K562 treated with DMSO at 1 percent for 24 hours (cell line): Measurements from ENCODE around the gene EIF3A. TPM values are rescaled to one million over a fixed set of nuclear protein-coding genes. Genes with fewer than 3 reads are reported as not detected.

ENCODE experiments used
- total RNA-seq: library from RNA; unstranded; fragments of 300-600 nt; gene quantifications from 2 replicates; pipeline ENCODE4 v1.2.3, GENCODE V29; 2022; ENCODE audit warnings: low read depth; ENCODE audit not compliant: insufficient read depth

The EIF3A gene, protein sequence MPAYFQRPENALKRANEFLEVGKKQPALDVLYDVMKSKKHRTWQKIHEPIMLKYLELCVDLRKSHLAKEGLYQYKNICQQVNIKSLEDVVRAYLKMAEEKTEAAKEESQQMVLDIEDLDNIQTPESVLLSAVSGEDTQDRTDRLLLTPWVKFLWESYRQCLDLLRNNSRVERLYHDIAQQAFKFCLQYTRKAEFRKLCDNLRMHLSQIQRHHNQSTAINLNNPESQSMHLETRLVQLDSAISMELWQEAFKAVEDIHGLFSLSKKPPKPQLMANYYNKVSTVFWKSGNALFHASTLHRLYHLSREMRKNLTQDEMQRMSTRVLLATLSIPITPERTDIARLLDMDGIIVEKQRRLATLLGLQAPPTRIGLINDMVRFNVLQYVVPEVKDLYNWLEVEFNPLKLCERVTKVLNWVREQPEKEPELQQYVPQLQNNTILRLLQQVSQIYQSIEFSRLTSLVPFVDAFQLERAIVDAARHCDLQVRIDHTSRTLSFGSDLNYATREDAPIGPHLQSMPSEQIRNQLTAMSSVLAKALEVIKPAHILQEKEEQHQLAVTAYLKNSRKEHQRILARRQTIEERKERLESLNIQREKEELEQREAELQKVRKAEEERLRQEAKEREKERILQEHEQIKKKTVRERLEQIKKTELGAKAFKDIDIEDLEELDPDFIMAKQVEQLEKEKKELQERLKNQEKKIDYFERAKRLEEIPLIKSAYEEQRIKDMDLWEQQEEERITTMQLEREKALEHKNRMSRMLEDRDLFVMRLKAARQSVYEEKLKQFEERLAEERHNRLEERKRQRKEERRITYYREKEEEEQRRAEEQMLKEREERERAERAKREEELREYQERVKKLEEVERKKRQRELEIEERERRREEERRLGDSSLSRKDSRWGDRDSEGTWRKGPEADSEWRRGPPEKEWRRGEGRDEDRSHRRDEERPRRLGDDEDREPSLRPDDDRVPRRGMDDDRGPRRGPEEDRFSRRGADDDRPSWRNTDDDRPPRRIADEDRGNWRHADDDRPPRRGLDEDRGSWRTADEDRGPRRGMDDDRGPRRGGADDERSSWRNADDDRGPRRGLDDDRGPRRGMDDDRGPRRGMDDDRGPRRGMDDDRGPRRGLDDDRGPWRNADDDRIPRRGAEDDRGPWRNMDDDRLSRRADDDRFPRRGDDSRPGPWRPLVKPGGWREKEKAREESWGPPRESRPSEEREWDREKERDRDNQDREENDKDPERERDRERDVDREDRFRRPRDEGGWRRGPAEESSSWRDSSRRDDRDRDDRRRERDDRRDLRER (N-terminal part only)
- 65.9 and 71.7 TPM in 2 replicates for total RNA-seq

DNA sequence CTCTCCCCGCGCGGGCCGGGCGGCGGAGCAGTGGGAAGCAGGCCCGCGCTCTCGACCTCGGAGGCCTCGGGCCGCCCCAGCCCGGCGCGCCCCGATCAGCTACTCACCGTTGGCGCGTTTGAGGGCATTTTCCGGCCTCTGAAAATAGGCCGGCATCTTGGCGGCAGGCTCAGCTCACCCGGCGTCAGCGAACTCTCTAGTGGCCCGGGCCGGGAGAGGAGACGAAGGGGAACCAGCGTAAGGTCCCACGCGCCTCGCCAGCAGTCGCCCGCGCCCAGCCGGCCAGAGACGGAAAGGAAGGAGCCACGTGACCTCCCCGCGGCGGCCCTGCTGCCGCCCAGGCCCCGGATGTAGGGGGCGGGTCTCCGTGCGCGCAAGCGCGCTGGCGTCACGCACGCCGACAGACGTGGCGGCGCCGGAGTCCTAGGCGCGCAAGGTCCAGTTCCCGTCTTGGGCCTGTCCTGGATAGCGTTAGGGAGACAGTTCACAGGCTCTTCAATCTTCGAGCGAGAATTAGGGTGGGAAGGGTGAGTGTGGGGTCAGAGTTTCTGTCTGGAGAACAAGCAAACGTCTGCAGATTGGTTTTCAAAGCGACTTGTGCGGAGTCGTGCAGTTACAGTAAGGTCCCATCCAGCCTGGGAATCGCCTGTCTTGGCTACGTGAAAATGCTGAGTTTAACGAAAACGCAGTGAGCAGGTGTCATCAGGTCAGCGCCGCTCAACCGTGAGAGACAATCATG is at the start of gene EIF3A:
EIF3A (minus strand) TSS at position 297 of the 739 bp plus-strand sequence; CDS start at position 156, 141 bp downstream.

DNA sequence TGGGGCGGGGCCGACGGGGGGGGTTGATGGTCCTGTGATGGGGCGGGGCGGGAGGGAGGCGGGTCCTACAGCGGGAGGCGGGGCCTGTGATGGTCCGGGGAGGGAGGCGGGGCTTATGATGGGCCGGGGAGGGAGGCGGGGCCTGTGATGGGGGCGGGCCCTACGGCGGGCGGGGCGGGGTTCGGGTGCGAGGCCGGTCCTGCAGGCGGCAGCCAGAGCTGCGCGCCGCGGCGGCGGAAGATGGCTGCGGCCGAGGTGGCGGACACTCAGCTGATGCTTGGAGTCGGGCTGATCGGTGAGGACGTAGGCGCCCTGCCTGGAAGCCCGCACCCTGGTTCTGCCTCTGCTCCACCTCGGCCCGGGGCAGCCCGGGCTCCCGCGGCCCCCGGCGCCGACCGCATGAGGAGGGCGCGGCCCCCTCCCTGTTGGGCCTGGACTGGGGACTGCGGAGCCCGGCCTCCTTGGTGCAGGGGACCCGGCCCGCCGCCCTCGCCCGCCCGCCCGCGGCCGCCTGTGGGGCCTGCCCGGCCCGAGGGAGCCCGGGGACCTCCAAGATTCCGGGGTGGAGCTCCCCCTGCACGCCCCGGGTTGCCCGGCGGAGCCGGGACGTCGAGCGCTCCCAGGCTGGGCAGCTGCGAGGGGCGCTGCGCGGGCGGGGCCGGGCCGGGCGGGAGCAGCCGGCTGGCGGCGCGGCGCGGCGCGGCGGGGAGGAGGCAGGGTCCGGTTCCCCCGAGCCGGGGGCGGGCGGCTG is 23.5 kb upstream of the EIF3A start, which contains the start of gene DENND10:
DENND10 (plus strand) TSS at position 211 of the 751 bp plus-strand sequence; CDS start at position 241, 30 bp downstream.

DNA sequence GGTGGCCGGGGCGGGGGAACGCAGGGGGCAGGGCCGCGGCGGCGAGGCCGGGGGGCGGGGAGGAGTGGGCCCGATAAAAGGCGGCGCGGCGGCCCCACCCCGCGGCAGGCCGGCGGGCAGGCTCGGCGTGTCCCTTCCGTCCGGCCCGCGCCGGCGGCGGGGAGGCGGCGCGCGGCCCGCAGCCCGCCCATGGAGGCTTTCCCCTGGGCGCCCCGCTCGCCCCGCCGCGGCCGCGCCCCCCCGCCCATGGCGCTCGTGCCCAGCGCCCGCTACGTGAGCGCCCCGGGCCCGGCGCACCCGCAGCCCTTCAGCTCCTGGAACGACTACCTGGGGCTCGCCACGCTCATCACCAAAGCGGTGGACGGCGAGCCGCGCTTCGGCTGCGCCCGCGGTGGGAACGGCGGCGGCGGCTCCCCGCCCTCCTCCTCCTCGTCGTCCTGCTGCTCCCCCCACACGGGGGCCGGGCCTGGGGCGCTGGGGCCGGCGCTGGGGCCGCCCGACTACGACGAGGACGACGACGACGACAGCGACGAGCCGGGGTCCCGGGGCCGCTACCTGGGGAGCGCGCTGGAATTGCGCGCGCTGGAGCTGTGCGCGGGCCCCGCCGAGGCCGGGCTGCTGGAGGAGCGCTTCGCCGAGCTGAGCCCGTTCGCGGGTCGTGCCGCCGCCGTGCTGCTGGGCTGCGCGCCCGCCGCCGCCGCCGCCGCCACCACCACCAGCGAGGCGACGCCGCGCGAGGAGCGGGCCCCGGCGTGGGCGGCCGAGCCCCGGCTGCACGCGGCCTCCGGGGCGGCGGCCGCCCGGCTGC is 50.8 kb downstream of the EIF3A start, which contains the start of gene NANOS1:
NANOS1 (plus strand) TSS at position 102 of the 808 bp plus-strand sequence; CDS start at position 190, 88 bp downstream.

Other genes starting within 250 kb of the EIF3A start
- 0.29 TPM in 2 replicates for gene NANOS1, start 51.1 kb downstream of the EIF3A start, total RNA-seq
- gene DENND10, start 23.3 kb upstream of the EIF3A start, total RNA-seq = 21.9 and 25.8 TPM in 2 replicates
- gene SFXN4, start 84.9 kb upstream of the EIF3A start, total RNA-seq = 22.2 and 27.8 TPM in 2 replicates
- 111 and 121 TPM in 2 replicates for gene PRDX3, start 98.0 kb upstream of the EIF3A start, total RNA-seq
- 2.7 and 3.0 TPM in 2 replicates for gene GRK5, start 126.8 kb upstream of the EIF3A start, total RNA-seq